Neural progenitor cell (in vitro differentiated cells): ENCODE results near the gene ZSWIM5. TPM values are rescaled to one million over a fixed set of nuclear protein-coding genes. Genes with fewer than 3 reads are reported as not detected.

Experiments used
- DNase-seq: peaks from one replicate; pipeline ENCODE4 v3.0.0-alpha.2; 2016; ENCODE audit warnings: low spot score
- H2AFZ ChIP-seq: fragments of 200-600 bp; sonication (generic); replicated peaks from 2 replicates; pipeline ENCODE4 v1.6.1; 2016; ENCODE audit warnings: antibody characterized with exemption
- H3F3A ChIP-seq: fragments of 200-600 bp; sonication (generic); 2 replicates; pipeline ENCODE4 v1.6.1; 2016; ENCODE audit warnings: antibody characterized with exemption, low read depth
- H3K27ac ChIP-seq: fragments of 200-600 bp; sonication (generic); 2 replicates; pipeline ENCODE4 v1.5.1; 2016; ENCODE audit warnings: mild to moderate bottlenecking
- H3K27me3 ChIP-seq: fragments of 200-600 bp; sonication (generic); 2 replicates; pipeline ENCODE4 v1.6.1; 2016; ENCODE audit warnings: mild to moderate bottlenecking, moderate library complexity
- H3K36me3 ChIP-seq: fragments of 200-600 bp; sonication (generic); 2 replicates; pipeline ENCODE4 v1.5.1; 2016
- H3K4me1 ChIP-seq: fragments of 200-600 bp; sonication (generic); 2 replicates; pipeline ENCODE4 v1.6.1; 2016; ENCODE audit warnings: mixed run types
- H3K4me2 ChIP-seq: fragments of 200-600 bp; sonication (generic); 2 replicates; pipeline ENCODE4 v1.6.1; 2016
- H3K4me3 ChIP-seq: fragments of 200-600 bp; sonication (generic); 2 replicates; pipeline ENCODE4 v1.5.1; 2016
- H3K79me2 ChIP-seq: fragments of 200-600 bp; sonication (generic); 2 replicates; pipeline ENCODE4 v1.6.1; 2016; ENCODE audit warnings: low read depth
- H3K9ac ChIP-seq: fragments of 200-600 bp; sonication (generic); 2 replicates; pipeline ENCODE4 v1.6.1; 2016
- H3K9me3 ChIP-seq: fragments of 200-600 bp; sonication (generic); 2 replicates; pipeline ENCODE4 v1.5.1; 2016; ENCODE audit warnings: low read depth
- H4K20me1 ChIP-seq: fragments of 200-600 bp; sonication (generic); 2 replicates; pipeline ENCODE4 v1.6.1; 2016; ENCODE audit warnings: low read depth
- H3K27ac Mint-ChIP-seq: 3 replicates; pipeline ENCODE4 v1.8.0; 2021; ENCODE audit warnings: mixed read lengths
- H3K27me3 Mint-ChIP-seq: 2 replicates; pipeline ENCODE4 v1.8.0; 2022; ENCODE audit warnings: low read depth, mild to moderate bottlenecking, inconsistent platforms, moderate library complexity, mixed read lengths; ENCODE audit not compliant: insufficient read depth
- H3K36me3 Mint-ChIP-seq: 3 replicates; pipeline ENCODE4 v1.8.0; 2021; ENCODE audit warnings: mixed read lengths
- H3K4me1 Mint-ChIP-seq: 3 replicates; pipeline ENCODE4 v1.8.0; 2021; ENCODE audit warnings: mixed read lengths
- H3K4me3 Mint-ChIP-seq: 3 replicates; pipeline ENCODE4 v1.8.0; 2021; ENCODE audit warnings: mild to moderate bottlenecking, moderate library complexity, mixed read lengths
- H3K9me3 Mint-ChIP-seq: 3 replicates; pipeline ENCODE4 v1.8.0; 2020; ENCODE audit warnings: mixed read lengths
- EZH2 ChIP-seq: fragments of 200-600 bp; sonication (generic); IDR thresholded peaks from 2 replicates; pipeline ENCODE4 v1.6.1; 2017; ENCODE audit warnings: antibody characterized with exemption, mild to moderate bottlenecking, moderate library complexity
- EZH2phosphoT487 ChIP-seq: fragments of 200-600 bp; sonication (generic); IDR thresholded peaks from 2 replicates; pipeline ENCODE4 v1.6.1; 2017; ENCODE audit warnings: antibody characterized with exemption
- total RNA-seq: library from RNA; depleted of rRNA; stranded (reverse); fragments of >200 nt; gene quantifications from 2 replicates; pipeline ENCODE4 v1.2.3, GENCODE V29; 2015; ENCODE audit warnings: low replicate concordance
- TF ChIP-seq, protein P1 (sequence below): fragments of 200-600 bp; sonication (generic); IDR thresholded peaks from 2 replicates; pipeline ENCODE4 v1.5.1; 2017; ENCODE audit warnings: antibody characterized with exemption, mild to moderate bottlenecking

Gene ZSWIM5
- total RNA-seq, 1 donor from 2014 or later: 5.8 TPM

DNA sequence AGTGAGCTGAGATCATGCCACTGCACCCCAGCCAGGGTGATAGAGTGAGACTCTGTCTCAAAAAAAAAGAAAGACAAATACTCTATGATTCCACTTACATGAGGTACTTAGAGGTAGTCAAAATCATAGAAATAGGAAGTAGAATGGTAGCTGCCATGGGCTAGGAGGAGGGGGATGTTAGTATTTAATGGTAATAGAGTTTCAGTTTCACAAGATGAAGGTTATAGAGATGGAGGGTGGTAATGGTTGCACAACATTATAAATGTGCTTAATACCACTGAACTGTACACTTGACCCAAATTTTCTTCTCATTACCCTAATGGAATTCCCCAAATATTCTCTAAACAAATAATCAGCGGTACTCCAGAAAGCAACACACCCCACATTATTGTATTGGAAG lies 232.8 kb downstream of the ZSWIM5 start:
- Histone ChIP-seq H3K4me1 (no peaks in the 10 kb centered on the region), H3K4me3 (no peak overlapping the region), H4K20me1 (no peaks in the 10 kb centered on the region), H3F3A (peaks cover 5% of the 10 kb centered on the region), H3K36me3 (peaks cover 26% of the 10 kb centered on the region), H2AFZ (no peak overlapping the region), H3K27ac (no peak overlapping the region), H3K27me3 (no peaks in the 10 kb centered on the region), H3K79me2 (no peaks in the 10 kb centered on the region), H3K9ac (no peak overlapping the region), H3K9me3 (no peaks in the 10 kb centered on the region), H3K4me2 (no peak overlapping the region)
- H3K4me1 Mint-ChIP-seq: no peaks in the 10 kb centered on the region
- peaks cover 4% of the 10 kb centered on the region for H3K9me3 Mint-ChIP-seq
- H3K27me3 Mint-ChIP-seq: no peaks in the 10 kb centered on the region
- no peak overlapping the region for H3K4me3 Mint-ChIP-seq
- peaks cover 31% of the 10 kb centered on the region for H3K36me3 Mint-ChIP-seq
- TF ChIP-seq EZH2: no peak
- no peak for TF ChIP-seq EZH2phosphoT487
- TF ChIP-seq, protein P1, sequence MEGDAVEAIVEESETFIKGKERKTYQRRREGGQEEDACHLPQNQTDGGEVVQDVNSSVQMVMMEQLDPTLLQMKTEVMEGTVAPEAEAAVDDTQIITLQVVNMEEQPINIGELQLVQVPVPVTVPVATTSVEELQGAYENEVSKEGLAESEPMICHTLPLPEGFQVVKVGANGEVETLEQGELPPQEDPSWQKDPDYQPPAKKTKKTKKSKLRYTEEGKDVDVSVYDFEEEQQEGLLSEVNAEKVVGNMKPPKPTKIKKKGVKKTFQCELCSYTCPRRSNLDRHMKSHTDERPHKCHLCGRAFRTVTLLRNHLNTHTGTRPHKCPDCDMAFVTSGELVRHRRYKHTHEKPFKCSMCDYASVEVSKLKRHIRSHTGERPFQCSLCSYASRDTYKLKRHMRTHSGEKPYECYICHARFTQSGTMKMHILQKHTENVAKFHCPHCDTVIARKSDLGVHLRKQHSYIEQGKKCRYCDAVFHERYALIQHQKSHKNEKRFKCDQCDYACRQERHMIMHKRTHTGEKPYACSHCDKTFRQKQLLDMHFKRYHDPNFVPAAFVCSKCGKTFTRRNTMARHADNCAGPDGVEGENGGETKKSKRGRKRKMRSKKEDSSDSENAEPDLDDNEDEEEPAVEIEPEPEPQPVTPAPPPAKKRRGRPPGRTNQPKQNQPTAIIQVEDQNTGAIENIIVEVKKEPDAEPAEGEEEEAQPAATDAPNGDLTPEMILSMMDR: no peak
- no peak for DNase-seq
- H3K27ac Mint-ChIP-seq: no peak overlapping the region

- no peak for DNase-seq
- Histone ChIP-seq H3K9me3 (no peaks in the 10 kb centered on the region), H3K36me3 (no peaks in the 10 kb centered on the region), H3K27me3 (no peaks in the 10 kb centered on the region), H3K79me2 (no peaks in the 10 kb centered on the region), H3K4me2 (no peak overlapping the region), H3K9ac (no peak overlapping the region), H3F3A (peaks cover 5% of the 10 kb centered on the region), H3K4me1 (no peaks in the 10 kb centered on the region), H4K20me1 (no peaks in the 10 kb centered on the region), H3K4me3 (no peak overlapping the region), H2AFZ (no peak overlapping the region), H3K27ac (no peak overlapping the region)
- H3K27ac Mint-ChIP-seq: no peak overlapping the region
- no peak overlapping the region for H3K4me3 Mint-ChIP-seq
- TF ChIP-seq, protein P1: no peak
- no peaks in the 10 kb centered on the region for H3K9me3 Mint-ChIP-seq
- H3K4me1 Mint-ChIP-seq: no peaks in the 10 kb centered on the region
- H3K27me3 Mint-ChIP-seq: peaks cover 2% of the 10 kb centered on the region
- peaks cover 4% of the 10 kb centered on the region for H3K36me3 Mint-ChIP-seq
Observed at GRCh38 chr1:44970317-44970716, 236.1 kb downstream of the ZSWIM5 start.

Other genes with a start within 250 kb of the ZSWIM5 start
- 29.1 and 33.7 TPM in 2 replicates for gene EIF2B3, start 220.0 kb downstream of the ZSWIM5 start, total RNA-seq
- 13.1 and 26.7 TPM in 2 replicates for gene HECTD3, start 195.3 kb downstream of the ZSWIM5 start, total RNA-seq
- 46.5 and 59.8 TPM in 2 replicates for gene UROD, start 194.4 kb downstream of the ZSWIM5 start, total RNA-seq
- 0.64 and 2.4 TPM in 2 replicates for gene HPDL, start 120.3 kb upstream of the ZSWIM5 start, total RNA-seq
- gene TOE1, start 133.6 kb upstream of the ZSWIM5 start, total RNA-seq: 6.1 and 10.7 TPM in 2 replicates
- 48.2 and 89.7 TPM in 2 replicates for gene MUTYH, start 133.8 kb upstream of the ZSWIM5 start, total RNA-seq